Caco-2 (cell line): ENCODE measurements around the gene ACER3. TPM values are rescaled to one million over a fixed set of nuclear protein-coding genes. Genes with fewer than 3 reads are reported as not detected.
"Not testable (repeated sequence)": the region's sequence is repeated elsewhere in the genome, so short reads cannot be mapped to it uniquely, and the experiment has no call there.

Source experiments
- BruUV-seq: library from RNA; stranded (reverse); fragments of 400-500 nt; replicated peaks from 2 replicates; lab custom pipeline; 2021; lab: Mats Ljungman, UMichigan
- CTCF ChIA-PET: fragments of 300-600 bp; sonication (Branson Sonifier 250); formaldehyde crosslinking; loops from one replicate; lab custom pipeline; 2022; ENCODE audit warnings: antibody characterized with exemption; lab: Charles Lee
- POLR2A ChIA-PET: fragments of 300-600 bp; sonication (Branson Sonifier 250); formaldehyde crosslinking; loops from one replicate; lab custom pipeline; 2022; ENCODE audit warnings: antibody characterized with exemption; lab: Charles Lee
- DNase-seq, 2 experiments: peaks; one replicate each; pipeline versions ENCODE4 v3.0.0 to v3.0.0-alpha.2; 2020 to 2022
- H3K27me3 ChIP-seq: replicated peaks from 2 replicates; pipeline ENCODE4 v1.6.0; 2011; ENCODE audit warnings: low read length; ENCODE audit not compliant: control insufficient read depth, insufficient read depth
- H3K36me3 ChIP-seq: 2 replicates; pipeline ENCODE4 v1.5.1; 2011; ENCODE audit warnings: low read length; ENCODE audit not compliant: control insufficient read depth, insufficient read depth
- H3K4me1 ChIP-seq: fragments of 250-450 bp; sonication (Bioruptor Pico); 2 replicates; pipeline ENCODE4 v1.5.1; 2020; ENCODE audit warnings: mild to moderate bottlenecking
- H3K4me3 ChIP-seq: 2 replicates; pipeline ENCODE4 v1.5.1; 2011; ENCODE audit warnings: low read depth, mild to moderate bottlenecking, control low read depth, low read length
- H3K9me3 ChIP-seq: fragments of 250-450 bp; sonication (Bioruptor Pico); 2 replicates; pipeline ENCODE4 v1.5.1; 2020; ENCODE audit warnings: mild to moderate bottlenecking, moderate library complexity
- H3K27ac Mint-ChIP-seq: one replicate; pipeline ENCODE4 v1.8.0; 2022; ENCODE audit warnings: mixed read lengths; ENCODE audit not compliant: unreplicated experiment
- H3K27me3 Mint-ChIP-seq: one replicate; pipeline ENCODE4 v1.8.0; 2022; ENCODE audit warnings: mixed read lengths; ENCODE audit not compliant: insufficient read depth, unreplicated experiment
- H3K36me3 Mint-ChIP-seq: one replicate; pipeline ENCODE4 v1.8.0; 2022; ENCODE audit warnings: mild to moderate bottlenecking, mixed read lengths; ENCODE audit not compliant: insufficient read depth, unreplicated experiment
- H3K4me1 Mint-ChIP-seq: one replicate; pipeline ENCODE4 v1.8.0; 2022; ENCODE audit warnings: low read depth, mixed read lengths; ENCODE audit not compliant: unreplicated experiment
- H3K4me3 Mint-ChIP-seq: one replicate; pipeline ENCODE4 v1.8.0; 2022; ENCODE audit warnings: mild to moderate bottlenecking, moderate library complexity, mixed read lengths; ENCODE audit not compliant: unreplicated experiment
- H3K9me3 Mint-ChIP-seq: one replicate; pipeline ENCODE4 v1.8.0; 2022; ENCODE audit warnings: mixed read lengths; ENCODE audit not compliant: unreplicated experiment
- intact Hi-C: fragments of 100-400 bp; cut with micrococcal nuclease; formaldehyde crosslinking; loops from one replicate; pipeline ENCODE4 v1.10.0; 2022; ENCODE audit not compliant: unreplicated experiment
- total RNA-seq: library from RNA; stranded (reverse); gene quantifications from 2 replicates; pipeline ENCODE4 v1.2.3, GENCODE V29; 2022
- TF ChIP-seq, protein P1 (sequence below), 2 experiments: fragments of 200-600 bp in 1 of 2; IDR thresholded peaks; 1 replicate in 1 of 2; 2 replicates in 1 of 2; pipeline versions ENCODE4 v1.5.1 to v1.8.0; 2011 to 2022; ENCODE audit warnings: antibody characterized with exemption in 1 of 2, control low read depth in 1 of 2, inconsistent platforms in 1 of 2, low read depth in 1 of 2, low read length in 1 of 2, mild to moderate bottlenecking in 1 of 2, moderate library complexity in 1 of 2; ENCODE audit not compliant: insufficient read depth in 1 of 2, severe bottlenecking in 1 of 2, unreplicated experiment in 1 of 2

The ACER3 gene
- total RNA-seq, 1 experiment from 2014 or later, result 37.5 TPM

DNA sequence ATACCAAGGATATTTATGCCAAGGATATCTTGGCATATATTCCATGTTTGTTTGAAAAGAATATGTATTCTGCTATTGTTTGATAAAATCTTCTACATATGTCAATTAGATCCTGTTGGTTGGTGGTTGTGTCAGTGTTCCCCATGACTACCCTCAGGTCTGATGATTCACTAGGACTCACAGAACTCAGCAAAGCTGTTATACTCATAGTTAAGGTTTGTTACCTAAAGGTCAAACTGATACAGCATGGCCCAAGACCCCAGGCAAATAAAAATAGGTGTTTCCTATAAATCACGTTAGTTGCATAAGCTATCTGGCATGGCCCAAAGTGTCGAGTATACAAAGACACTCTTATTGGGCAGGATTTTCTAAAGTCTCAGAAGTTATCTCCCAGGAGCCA, 143.2 kb downstream of the ACER3 start:
- CTCF ChIA-PET, result interaction anchor here (1.3 kb wide), 1 partner anchor 84 kb away, joined by 3 read pairs; no protein-coding TSS in a partner anchor
- DNase-seq, result no peak
- intact Hi-C loops, result no loop called here

DNA sequence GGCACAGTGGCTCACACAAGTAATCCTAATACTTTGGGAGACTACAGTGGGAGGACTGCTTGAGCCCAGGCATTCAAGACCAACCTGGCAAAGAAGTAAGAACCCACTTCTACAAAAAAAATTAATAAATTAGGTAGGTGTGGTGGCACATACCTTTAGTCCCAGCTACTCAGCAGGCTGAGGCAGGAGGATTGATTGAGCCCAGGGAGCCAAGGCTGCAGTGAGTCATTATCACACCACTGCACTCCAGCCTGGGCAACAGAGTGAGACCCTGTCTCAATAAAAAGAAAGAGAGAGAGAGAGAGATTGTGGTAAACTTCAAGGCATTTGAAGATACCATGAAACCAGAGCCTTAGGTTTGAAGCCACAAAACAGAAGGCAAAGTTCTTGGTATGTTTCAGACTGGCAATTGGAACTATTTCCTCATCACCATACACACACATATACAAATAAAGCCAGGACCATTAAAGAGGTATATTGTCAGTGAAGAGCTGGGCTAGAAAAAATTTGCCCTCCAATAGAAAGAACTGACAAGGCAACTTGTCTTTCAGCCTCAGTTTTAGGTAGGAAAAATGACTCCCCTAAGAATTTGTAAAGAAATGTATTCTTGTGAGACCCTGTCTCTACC, 148.9 kb downstream of the ACER3 start:
- TF ChIP-seq, protein P1, sequence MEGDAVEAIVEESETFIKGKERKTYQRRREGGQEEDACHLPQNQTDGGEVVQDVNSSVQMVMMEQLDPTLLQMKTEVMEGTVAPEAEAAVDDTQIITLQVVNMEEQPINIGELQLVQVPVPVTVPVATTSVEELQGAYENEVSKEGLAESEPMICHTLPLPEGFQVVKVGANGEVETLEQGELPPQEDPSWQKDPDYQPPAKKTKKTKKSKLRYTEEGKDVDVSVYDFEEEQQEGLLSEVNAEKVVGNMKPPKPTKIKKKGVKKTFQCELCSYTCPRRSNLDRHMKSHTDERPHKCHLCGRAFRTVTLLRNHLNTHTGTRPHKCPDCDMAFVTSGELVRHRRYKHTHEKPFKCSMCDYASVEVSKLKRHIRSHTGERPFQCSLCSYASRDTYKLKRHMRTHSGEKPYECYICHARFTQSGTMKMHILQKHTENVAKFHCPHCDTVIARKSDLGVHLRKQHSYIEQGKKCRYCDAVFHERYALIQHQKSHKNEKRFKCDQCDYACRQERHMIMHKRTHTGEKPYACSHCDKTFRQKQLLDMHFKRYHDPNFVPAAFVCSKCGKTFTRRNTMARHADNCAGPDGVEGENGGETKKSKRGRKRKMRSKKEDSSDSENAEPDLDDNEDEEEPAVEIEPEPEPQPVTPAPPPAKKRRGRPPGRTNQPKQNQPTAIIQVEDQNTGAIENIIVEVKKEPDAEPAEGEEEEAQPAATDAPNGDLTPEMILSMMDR (IDR thresholded peaks at IDR 0.05; ENCODE audit: insufficient read depth in 1 of 2, low read depth in 1 of 2, low read length in 1 of 2, severe bottlenecking in 1 of 2, unreplicated experiment in 1 of 2), result no peak
- Histone ChIP-seq H3K36me3 (no peaks in the 10 kb centered on the region; the same call in 1 of the 2 replicates), H3K27me3 (no peaks in the 10 kb centered on the region), H3K4me1 (no peaks in the 10 kb centered on the region), H3K4me3 (no peak overlapping the region), H3K9me3 (no peaks in the 10 kb centered on the region)
- DNase-seq, result no peak
- Mint-ChIP-seq H3K36me3 (no peaks in the 10 kb centered on the region), H3K4me3 (no peak overlapping the region), H3K9me3 (no peaks in the 10 kb centered on the region), H3K27me3 (no peaks in the 10 kb centered on the region), H3K27ac (no peak overlapping the region), H3K4me1 (no peaks in the 10 kb centered on the region)
- intact Hi-C loops, result no loop called here
- no TSS peak for BruUV-seq
- POLR2A ChIA-PET, result no interaction called here
- CTCF ChIA-PET, result no interaction called here

More for the DNA sequence above, 143.2 kb downstream of the ACER3 start:
- H3K27me3 ChIP-seq, result no peaks in the 10 kb centered on the region
- H3K36me3 ChIP-seq, result no peaks in the 10 kb centered on the region
- Mint-ChIP-seq H3K27me3 (no peaks in the 10 kb centered on the region), H3K36me3 (no peaks in the 10 kb centered on the region), H3K4me3 (no peak overlapping the region), H3K4me1 (peaks cover 6% of the 10 kb centered on the region), H3K9me3 (no peaks in the 10 kb centered on the region), H3K27ac (no peak overlapping the region)
- no peaks in the 10 kb centered on the region for H3K9me3 ChIP-seq
- 0 out of 2 replicates have a peak, but pooled peaks cover 12% of the 10 kb centered on the region for H3K4me1 ChIP-seq
- POLR2A ChIA-PET, result no interaction called here
- H3K4me3 ChIP-seq, result no peak overlapping the region
- BruUV-seq, result no TSS peak
- TF ChIP-seq, protein P1 (IDR thresholded peaks at IDR 0.05; ENCODE audit: insufficient read depth in 1 of 2, low read depth in 1 of 2, low read length in 1 of 2, severe bottlenecking in 1 of 2, unreplicated experiment in 1 of 2), result no peak

DNA sequence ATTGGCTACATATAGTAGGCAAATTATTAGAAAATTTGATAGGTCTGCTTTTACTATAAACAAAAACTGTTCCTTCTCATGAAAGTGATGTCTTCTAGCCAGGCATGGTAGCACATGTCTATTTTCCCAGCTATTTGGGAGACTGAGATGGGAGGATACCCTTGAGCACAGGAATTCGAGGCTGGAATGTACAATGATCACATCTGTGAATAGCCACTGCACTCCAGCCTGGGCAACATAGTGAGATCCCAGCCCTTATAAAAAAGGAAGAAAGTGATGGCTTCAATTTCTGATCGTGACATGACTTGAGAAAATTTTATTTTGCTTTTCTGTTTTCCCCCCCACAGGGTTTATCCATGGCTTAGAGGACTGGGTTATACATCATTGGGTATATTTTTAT, 154.0 kb downstream of the ACER3 start:
- ChIA-PET CTCF (no interaction called here), POLR2A (no interaction called here)
- Mint-ChIP-seq H3K27me3 (no peaks in the 10 kb centered on the region), H3K4me3 (no peak overlapping the region), H3K27ac (no peak overlapping the region), H3K9me3 (no peaks in the 10 kb centered on the region), H3K36me3 (peaks cover 12% of the 10 kb centered on the region), H3K4me1 (peaks cover 11% of the 10 kb centered on the region)
- H3K4me3 ChIP-seq, result no peak overlapping the region
- DNase-seq, result no peak
- no TSS peak for BruUV-seq
- intact Hi-C loops, result no loop called here
- no peaks in the 10 kb centered on the region for H3K36me3 ChIP-seq
- peaks cover 9% of the 10 kb centered on the region; the same call in 1 of the 2 replicates for H3K4me1 ChIP-seq
- no peaks in the 10 kb centered on the region for H3K27me3 ChIP-seq
- TF ChIP-seq, protein P1 (IDR thresholded peaks at IDR 0.05; ENCODE audit: insufficient read depth in 1 of 2, low read depth in 1 of 2, low read length in 1 of 2, severe bottlenecking in 1 of 2, unreplicated experiment in 1 of 2), result no peak
- no peaks in the 10 kb centered on the region for H3K9me3 ChIP-seq

DNA sequence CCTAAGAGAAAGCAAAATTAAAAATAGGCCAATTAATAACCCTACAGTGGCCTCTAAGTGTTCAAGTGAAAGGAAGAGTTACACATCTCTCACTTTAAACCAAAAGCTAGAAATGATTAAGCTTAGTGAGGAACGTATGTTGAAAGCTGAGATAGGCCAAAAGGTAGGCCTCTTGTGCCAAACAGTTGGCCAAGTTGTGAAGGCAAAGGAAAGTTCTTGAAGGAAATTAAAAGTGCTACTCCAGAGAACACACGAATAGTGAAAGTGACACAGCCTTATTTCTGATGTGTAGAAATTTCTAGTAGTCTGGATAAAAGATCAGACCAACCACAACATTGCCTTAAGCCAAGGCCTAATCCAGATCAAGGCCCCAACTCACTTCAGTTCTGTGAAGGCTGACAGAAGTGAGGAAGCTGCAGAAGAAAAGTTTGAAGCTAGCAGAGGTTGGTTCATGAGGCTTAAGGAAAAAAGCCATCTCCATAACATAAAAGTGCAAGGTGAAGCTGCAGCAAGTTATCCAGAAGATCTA, 157.7 kb downstream of the ACER3 start:
- H3K27ac Mint-ChIP-seq, BruUV-seq, H3K9me3 ChIP-seq, H3K4me1 ChIP-seq, H3K27me3 ChIP-seq, H3K36me3 ChIP-seq, H3K9me3 Mint-ChIP-seq, intact Hi-C loops, H3K27me3 Mint-ChIP-seq, H3K4me3 Mint-ChIP-seq, POLR2A ChIA-PET, H3K4me3 ChIP-seq, DNase-seq: not testable (repeated sequence)
- Mint-ChIP-seq H3K4me1 (peaks cover 23% of the 10 kb centered on the region), H3K36me3 (peaks cover 12% of the 10 kb centered on the region)
- CTCF ChIA-PET, result interaction anchor here (1.2 kb wide), 1 partner anchor 99 kb away, joined by 4 read pairs; no protein-coding TSS in a partner anchor
